ENCODE data around the gene LSAMP.

DNA sequence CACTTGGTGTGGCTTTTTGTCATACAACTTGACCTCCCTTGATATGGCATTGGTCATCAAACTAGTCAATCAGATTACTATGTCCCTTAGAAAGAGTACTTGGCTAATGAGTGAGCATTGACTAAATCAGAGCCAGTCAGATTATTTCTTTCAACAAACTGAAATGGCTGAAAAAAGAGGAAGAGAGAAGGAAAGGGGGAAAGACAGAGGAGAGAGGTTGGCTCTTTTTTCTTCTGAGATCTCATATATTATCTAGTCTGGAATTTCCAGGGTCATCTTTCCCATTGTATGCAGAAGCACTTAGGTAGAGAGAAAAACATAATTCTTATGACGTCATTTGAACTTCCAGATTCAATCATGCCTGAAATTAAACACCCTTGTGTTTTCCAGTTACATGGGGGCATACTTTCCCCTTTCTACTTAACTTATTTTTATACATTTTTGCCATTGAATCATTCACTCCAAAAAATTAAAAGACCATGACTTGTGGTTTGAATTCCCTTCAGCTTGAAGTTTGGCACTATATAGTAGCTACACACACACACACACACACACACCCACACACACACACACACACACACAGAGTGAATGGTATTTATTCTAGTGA is 387.8 kb downstream of the LSAMP start:
- no peak for TF ChIP-seq ZHX1 (CRISPR knock-in tag; IDR thresholded peaks at IDR 0.05; ENCODE audit: low read depth)
- no peak for TF ChIP-seq TCF12 (IDR thresholded peaks at IDR 0.05)
- TF ChIP-seq TCF12 (CRISPR knock-in tag; IDR thresholded peaks at IDR 0.05): no peak
- TF ChIP-seq FOXP1 (IDR thresholded peaks at IDR 0.05): no peak
- no peak for TF ChIP-seq FOXP1 (CRISPR knock-in tag; IDR thresholded peaks at IDR 0.05)
- no peak for TF ChIP-seq ZNF121 (CRISPR knock-in tag; IDR thresholded peaks at IDR 0.05)
- no peak for TF ChIP-seq CTCF (CRISPR knock-in tag; IDR thresholded peaks at IDR 0.05)
- no peak for TF ChIP-seq CHD4 (IDR thresholded peaks at IDR 0.05; ENCODE audit: borderline replicate concordance, low read length)
- TF ChIP-seq SUZ12 (IDR thresholded peaks at IDR 0.05; ENCODE audit: low read depth, low read length): no peak
- TF ChIP-seq, protein P1, sequence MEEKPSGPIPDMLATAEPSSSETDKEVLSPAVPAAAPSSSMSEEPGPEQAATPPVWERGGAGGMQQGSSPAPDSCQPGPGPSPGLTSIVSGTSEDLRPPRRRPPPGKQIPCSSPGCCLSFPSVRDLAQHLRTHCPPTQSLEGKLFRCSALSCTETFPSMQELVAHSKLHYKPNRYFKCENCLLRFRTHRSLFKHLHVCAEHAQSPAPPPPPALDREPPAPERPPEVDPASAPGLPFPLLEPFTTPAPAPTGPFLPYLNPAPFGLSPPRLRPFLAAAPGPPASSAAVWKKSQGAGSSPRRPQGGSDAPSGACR (CRISPR knock-in tag; IDR thresholded peaks at IDR 0.05): no peak
- TF ChIP-seq, protein P2, sequence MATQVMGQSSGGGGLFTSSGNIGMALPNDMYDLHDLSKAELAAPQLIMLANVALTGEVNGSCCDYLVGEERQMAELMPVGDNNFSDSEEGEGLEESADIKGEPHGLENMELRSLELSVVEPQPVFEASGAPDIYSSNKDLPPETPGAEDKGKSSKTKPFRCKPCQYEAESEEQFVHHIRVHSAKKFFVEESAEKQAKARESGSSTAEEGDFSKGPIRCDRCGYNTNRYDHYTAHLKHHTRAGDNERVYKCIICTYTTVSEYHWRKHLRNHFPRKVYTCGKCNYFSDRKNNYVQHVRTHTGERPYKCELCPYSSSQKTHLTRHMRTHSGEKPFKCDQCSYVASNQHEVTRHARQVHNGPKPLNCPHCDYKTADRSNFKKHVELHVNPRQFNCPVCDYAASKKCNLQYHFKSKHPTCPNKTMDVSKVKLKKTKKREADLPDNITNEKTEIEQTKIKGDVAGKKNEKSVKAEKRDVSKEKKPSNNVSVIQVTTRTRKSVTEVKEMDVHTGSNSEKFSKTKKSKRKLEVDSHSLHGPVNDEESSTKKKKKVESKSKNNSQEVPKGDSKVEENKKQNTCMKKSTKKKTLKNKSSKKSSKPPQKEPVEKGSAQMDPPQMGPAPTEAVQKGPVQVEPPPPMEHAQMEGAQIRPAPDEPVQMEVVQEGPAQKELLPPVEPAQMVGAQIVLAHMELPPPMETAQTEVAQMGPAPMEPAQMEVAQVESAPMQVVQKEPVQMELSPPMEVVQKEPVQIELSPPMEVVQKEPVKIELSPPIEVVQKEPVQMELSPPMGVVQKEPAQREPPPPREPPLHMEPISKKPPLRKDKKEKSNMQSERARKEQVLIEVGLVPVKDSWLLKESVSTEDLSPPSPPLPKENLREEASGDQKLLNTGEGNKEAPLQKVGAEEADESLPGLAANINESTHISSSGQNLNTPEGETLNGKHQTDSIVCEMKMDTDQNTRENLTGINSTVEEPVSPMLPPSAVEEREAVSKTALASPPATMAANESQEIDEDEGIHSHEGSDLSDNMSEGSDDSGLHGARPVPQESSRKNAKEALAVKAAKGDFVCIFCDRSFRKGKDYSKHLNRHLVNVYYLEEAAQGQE (IDR thresholded peaks at IDR 0.05; ENCODE audit: borderline replicate concordance in 1 of 2, low read depth in 1 of 2, low read length in 2 of 2): no peak
- TF ChIP-seq SPEN (CRISPR knock-in tag; IDR thresholded peaks at IDR 0.05; ENCODE audit: low read depth): no peak

All from HepG2 (cell line).